Spleen (tissue), 11 donors: Measurements from ENCODE around the gene ZNF117. TPM values are rescaled to one million over a fixed set of nuclear protein-coding genes. Genes with fewer than 3 reads are reported as not detected.

Experiments
- DNase-seq: peaks from one replicate; pipeline ENCODE4 v3.0.0-alpha.2; 2020
- H3K27ac ChIP-seq, 8 donors: fragments of 200-600 bp; sonication (generic) in 7 of 8; 1 replicate in 4 of 8; 2 replicates in 4 of 8; pipeline versions ENCODE4 v1.5.0 to v1.8.0; 2016 to 2021; ENCODE audit warnings: inconsistent platforms in 4 of 8, mild to moderate bottlenecking in 4 of 8, moderate library complexity in 1 of 8
- H3K27me3 ChIP-seq, 7 donors: fragments of 200-600 bp; sonication (generic) in 6 of 7; replicated peaks in 1 of 7; 1 replicate in 4 of 7; 2 replicates in 3 of 7; pipeline versions ENCODE4 v1.5.0 to v1.8.0; 2016 to 2021; ENCODE audit warnings: inconsistent platforms in 3 of 7, mild to moderate bottlenecking in 1 of 7
- H3K36me3 ChIP-seq, 6 donors: fragments of 200-600 bp; sonication (generic) in 5 of 6; 1 replicate in 4 of 6; 2 replicates in 2 of 6; pipeline versions ENCODE4 v1.5.0 to v1.8.0; 2016 to 2021; ENCODE audit warnings: inconsistent platforms in 2 of 6
- H3K4me1 ChIP-seq, 6 donors: fragments of 200-600 bp; sonication (generic) in 5 of 6; 1 replicate in 3 of 6; 2 replicates in 3 of 6; pipeline versions ENCODE4 v1.5.0 to v1.8.0; 2016 to 2021; ENCODE audit warnings: inconsistent platforms in 3 of 6
- H3K4me3 ChIP-seq, 8 donors: fragments of 200-600 bp; sonication (generic) in 7 of 8; 1 replicate in 4 of 8; 2 replicates in 4 of 8; pipeline versions ENCODE4 v1.5.0 to v1.8.0; 2016 to 2021; ENCODE audit warnings: inconsistent platforms in 4 of 8, mild to moderate bottlenecking in 4 of 8, moderate library complexity in 2 of 8
- H3K9me3 ChIP-seq, 8 donors: fragments of 200-600 bp; sonication (generic) in 7 of 8; 1 replicate in 4 of 8; 2 replicates in 4 of 8; pipeline versions ENCODE4 v1.5.0 to v1.8.0; 2016 to 2021; ENCODE audit warnings: inconsistent platforms in 4 of 8
- CTCF ChIP-seq, 11 experiments: fragments of 200-600 bp in 7 of 11; fragments of 450-650 bp in 4 of 11; sonication (generic) in 4 of 11; IDR thresholded peaks in 8 of 11; conservative IDR thresholded peaks in 3 of 11; 1 replicate in 7 of 11; 2 replicates in 4 of 11; pipeline versions ENCODE4 v1.4.0 to v1.8.0; 2016 to 2021; ENCODE audit warnings: antibody characterized with exemption in 11 of 11, inconsistent platforms in 4 of 11, mild to moderate bottlenecking in 1 of 11
- POLR2A ChIP-seq, 3 donors: fragments of 450-650 bp; IDR thresholded peaks; one replicate each; pipeline ENCODE4 v1.5.1; 2017; ENCODE audit warnings: antibody characterized with exemption in 3 of 3, mild to moderate bottlenecking in 1 of 3
- POLR2AphosphoS5 ChIP-seq, 3 donors: sonication (generic); formaldehyde crosslinking; IDR thresholded peaks; one replicate each; pipeline ENCODE4 v1.5.1; 2017; ENCODE audit warnings: antibody characterized with exemption in 3 of 3
- WGBS, 5 donors: extraction: QIAGEN DNeasy Blood & Tissue Kit in 3 of 5; methylation state at CpG; one replicate each; pipeline versions ENCODE4 v1.1.5 to v1.1.7; 2013 to 2018; 5-methylcytosine and 5-hydroxymethylcytosine counted together
- intact Hi-C: fragments of 100-400 bp; cut with DNase I; formaldehyde crosslinking; loops from one replicate; pipeline ENCODE4 v1.15.0; 2023; ENCODE audit warnings: low total_unique reads
- polyA plus RNA-seq, 3 donors: library from polyadenylated mRNA; stranded (reverse); fragments of 200-250 nt; gene quantifications; one replicate each; pipeline ENCODE4 v1.2.1, GENCODE V29; 2013
- total RNA-seq, 7 donors: library from RNA; depleted of rRNA in 3 of 7; stranded (reverse); fragments of >200 nt in 3 of 7; fragmentation: NEBNext Ultra II Directional in 4 of 7; extraction: Animal tissue kit (Norgen Biotek cat#: 25700) in 4 of 7; gene quantifications; one replicate each; pipeline versions ENCODE4 v1.1.0 to v1.2.1, GENCODE V29; 2016 to 2021
- donor health status: healthy with polysubstance abuse.
- donor health status: DM: no; HTN: no; CAD: no; lungs with moderate emphysema.
- donor health status: DM: no; HTN: no; CAD: no.
- donor health status: Bipolar disorder and iron deficiency.
- donor health status: healthy.
- donor health status: DM: no; HTN: no; CAD: no.
- donor health status: DM: yes; HTN: yes; CAD: no.

The ZNF117 gene
- total and polyA plus RNA-seq, 10 donors, result 4.0 to 23.2 (median 14.0) TPM

GRCh38 chr7:64997164-64997908 lies 6.5 kb upstream of the ZNF117 start:
- 91 to 98% (median 95%) methylated on average over 12 of the region's 12 CpGs for WGBS, 5 donors

GRCh38 chr7:64996305-64996704 lies 5.5 kb upstream of the ZNF117 start:
- Histone ChIP-seq H3K27me3 (no peaks in the 10 kb centered on the region), H3K4me1 (peaks cover 0 to 25% (median 8%) of the 10 kb centered on the region in 6 donors), H3K4me3 (no peak overlapping the region), H3K9me3 (peaks cover 4 to 100% (median 100%) of the 10 kb centered on the region in 8 donors), H3K36me3 (peaks cover 0 to 59% (median 15%) of the 10 kb centered on the region in 6 donors), H3K27ac (no peak overlapping the region)
- DNase-seq, result no peak
- intact Hi-C loops, result no loop called here
- no peak for TF ChIP-seq POLR2A (IDR thresholded peaks at IDR 0.05)
- 89 to 100% (median 96%) methylated on average over 2 of the region's 2 CpGs for WGBS, 5 donors

More at GRCh38 chr7:64997164-64997908, 6.5 kb upstream of the ZNF117 start:
- peak overlapping the region in 1 of 8 donors; percentile 93 for H3K27ac ChIP-seq
- H3K4me3 ChIP-seq, result no peak overlapping the region
- peaks cover 0 to 59% (median 20%) of the 10 kb centered on the region in 6 donors for H3K36me3 ChIP-seq
- no peaks in the 10 kb centered on the region for H3K27me3 ChIP-seq
- intact Hi-C loops, result no loop called here
- peaks cover 0 to 30% (median 8%) of the 10 kb centered on the region in 6 donors for H3K4me1 ChIP-seq
- H3K9me3 ChIP-seq, result peaks cover 4 to 100% (median 100%) of the 10 kb centered on the region in 8 donors
- no peak for DNase-seq
- TF ChIP-seq CTCF (IDR thresholded peaks at IDR 0.05 in 8 of 11, conservative IDR thresholded peaks at IDR 0.05 in 3 of 11) (no peak), POLR2A (IDR thresholded peaks at IDR 0.05) (no peak), POLR2AphosphoS5 (IDR thresholded peaks at IDR 0.05) (no peak)

GRCh38 chr7:64993901-64994300 lies 3.1 kb upstream of the ZNF117 start:
- TF ChIP-seq CTCF (IDR thresholded peaks at IDR 0.05 in 8 of 11, conservative IDR thresholded peaks at IDR 0.05 in 3 of 11) (no peak), POLR2AphosphoS5 (IDR thresholded peaks at IDR 0.05) (no peak), POLR2A (IDR thresholded peaks at IDR 0.05) (no peak)
- Histone ChIP-seq H3K4me1 (peaks cover 0 to 6% (median 0%) of the 10 kb centered on the region in 6 donors), H3K27ac (no peak overlapping the region), H3K36me3 (peaks cover 0 to 58% (median 7%) of the 10 kb centered on the region in 6 donors), H3K27me3 (no peaks in the 10 kb centered on the region), H3K4me3 (no peak overlapping the region), H3K9me3 (peaks cover 11 to 100% (median 98%) of the 10 kb centered on the region in 8 donors)
- no peak for DNase-seq
- intact Hi-C loops, result no loop called here
- 97 to 99% (median 98%) methylated on average over 7 of the region's 7 CpGs for WGBS, 5 donors

- H3K27me3 ChIP-seq, result no peaks in the 10 kb centered on the region
- TF ChIP-seq POLR2A (IDR thresholded peaks at IDR 0.05) (no peak), POLR2AphosphoS5 (IDR thresholded peaks at IDR 0.05) (no peak)
- intact Hi-C loops, result no loop called here
- H3K36me3 ChIP-seq, result peaks cover 0 to 56% (median 2%) of the 10 kb centered on the region in 6 donors
- H3K4me1 ChIP-seq, result no peaks in the 10 kb centered on the region
- H3K4me3 ChIP-seq, result no peak overlapping the region
- peaks cover 10 to 100% (median 98%) of the 10 kb centered on the region in 8 donors for H3K9me3 ChIP-seq
- 78 to 88% (median 87%) methylated on average over 5 of the region's 5 CpGs for WGBS, 5 donors
- DNase-seq, result no peak
- no peak overlapping the region for H3K27ac ChIP-seq
Observed at GRCh38 chr7:64992971-64993370, 2.1 kb upstream of the ZNF117 start.

GRCh38 chr7:64990216-64990615 lies 620 bp downstream of the ZNF117 start:
- Histone ChIP-seq H3K27ac (peak overlapping the region in 1 of 8 donors; percentile 16), H3K4me1 (no peaks in the 10 kb centered on the region), H3K36me3 (peaks cover 0 to 71% (median 2%) of the 10 kb centered on the region in 6 donors), H3K4me3 (no peak overlapping the region), H3K27me3 (no peaks in the 10 kb centered on the region), H3K9me3 (peaks cover 10 to 100% (median 98%) of the 10 kb centered on the region in 8 donors)
- intact Hi-C loops, result no loop called here
- no peak for TF ChIP-seq CTCF (IDR thresholded peaks at IDR 0.05 in 8 of 11, conservative IDR thresholded peaks at IDR 0.05 in 3 of 11)
- no peak for TF ChIP-seq POLR2A (IDR thresholded peaks at IDR 0.05)
- no peak for TF ChIP-seq POLR2AphosphoS5 (IDR thresholded peaks at IDR 0.05)
- no peak for DNase-seq
- 90 to 97% (median 93%) methylated on average over 7 of the region's 7 CpGs for WGBS, 5 donors
